Activated CD4-positive, alpha-beta T cell treated with anti-CD3 and anti-CD28 coated beads, Interleukin-2, amount 50 U/mL, for 16 hours (primary cell): Measurements from ENCODE around the gene XRN2.

ENCODE experiments used
- DNase-seq: peaks from one replicate; pipeline ENCODE4 v3.0.0-alpha.2; 2020

Gene XRN2

DNA sequence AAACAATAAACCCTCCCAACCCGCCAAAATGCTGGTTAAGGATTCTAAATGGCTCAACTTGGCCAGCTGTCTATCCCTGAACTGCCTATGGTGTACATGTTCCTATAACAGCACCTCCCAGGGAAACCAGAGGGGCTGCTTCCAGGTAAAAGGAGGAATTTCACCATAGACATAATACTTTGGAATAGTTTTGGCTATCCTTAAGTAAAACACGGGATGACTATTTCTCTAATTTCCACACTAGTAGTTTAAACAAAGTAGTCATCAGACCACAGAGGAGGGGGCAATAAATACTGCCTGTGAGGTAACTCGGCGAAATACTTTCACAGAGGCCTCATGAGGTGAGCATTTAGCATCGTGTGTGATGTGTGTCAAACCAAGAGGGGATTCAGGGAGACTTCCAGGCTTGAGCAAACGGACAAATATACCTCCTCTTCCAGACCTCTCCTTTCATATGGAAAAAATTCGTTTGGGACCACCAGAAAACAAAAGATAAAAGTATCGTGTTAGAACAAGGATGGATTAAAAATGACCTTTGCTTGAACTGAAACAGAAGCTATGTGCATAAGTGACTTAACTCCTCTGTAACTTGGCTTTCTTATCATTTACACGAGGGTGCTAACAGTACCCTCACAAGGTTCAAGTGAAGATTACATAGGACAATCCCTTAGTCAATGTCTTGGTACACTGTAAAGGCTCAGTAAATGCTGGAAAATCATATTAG is 1.0 kb upstream of the XRN2 start:
- DNase-seq, result no peak

DNA sequence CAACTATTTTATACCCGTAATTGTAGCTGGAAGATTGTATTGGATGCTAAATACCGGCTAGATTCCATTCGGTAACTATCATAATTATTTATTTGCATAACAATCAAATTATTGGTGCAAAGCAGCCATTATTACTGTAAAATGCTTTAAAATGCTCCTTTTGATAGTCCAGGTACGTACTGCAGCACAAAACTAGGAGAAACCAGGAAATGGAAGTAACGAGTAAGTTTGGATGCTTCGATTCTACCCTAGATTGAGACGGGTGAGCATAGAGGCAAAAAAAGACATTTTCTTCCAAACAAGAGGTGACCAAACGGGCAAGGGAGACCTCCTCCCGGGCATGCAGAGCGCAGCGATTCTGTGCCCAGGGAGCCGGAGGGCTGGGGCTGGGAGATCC is 469 bp upstream of the XRN2 start:
- DNase-seq, result no peak

DNA sequence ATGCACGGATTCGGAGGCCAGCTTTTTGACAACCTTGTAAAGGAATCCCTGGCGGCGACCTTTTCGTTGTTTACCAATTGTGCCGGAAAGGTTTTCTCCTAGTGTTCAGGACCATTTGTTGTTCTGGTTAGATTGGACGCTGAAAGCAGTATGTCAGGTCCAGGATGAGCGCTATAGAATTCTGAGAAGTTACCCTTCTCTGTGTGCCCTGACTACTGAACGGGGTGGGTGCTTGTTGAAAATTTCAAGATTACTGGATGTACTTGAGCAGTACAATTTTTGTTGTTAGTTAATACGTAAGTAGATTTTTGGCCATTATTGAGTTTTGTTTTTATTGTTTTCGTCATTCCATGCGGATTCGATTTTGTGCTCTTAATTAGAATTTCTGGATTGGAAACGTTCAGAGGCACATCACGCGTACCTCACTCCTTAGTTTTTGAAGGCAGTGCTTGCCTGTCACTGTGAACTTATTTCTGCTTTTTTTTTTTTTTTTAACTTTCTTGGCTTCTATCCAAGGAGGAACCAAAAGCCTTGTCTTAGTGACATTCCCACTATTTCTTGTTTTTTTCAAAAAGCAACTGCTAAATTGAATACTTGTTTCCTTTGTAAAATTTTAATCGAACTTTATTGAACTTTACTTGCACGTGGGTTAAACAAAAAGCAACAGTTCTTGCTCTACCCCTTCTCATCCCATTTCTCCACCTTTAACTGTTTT is 898 bp downstream of the XRN2 start:
- no peak for DNase-seq

DNA sequence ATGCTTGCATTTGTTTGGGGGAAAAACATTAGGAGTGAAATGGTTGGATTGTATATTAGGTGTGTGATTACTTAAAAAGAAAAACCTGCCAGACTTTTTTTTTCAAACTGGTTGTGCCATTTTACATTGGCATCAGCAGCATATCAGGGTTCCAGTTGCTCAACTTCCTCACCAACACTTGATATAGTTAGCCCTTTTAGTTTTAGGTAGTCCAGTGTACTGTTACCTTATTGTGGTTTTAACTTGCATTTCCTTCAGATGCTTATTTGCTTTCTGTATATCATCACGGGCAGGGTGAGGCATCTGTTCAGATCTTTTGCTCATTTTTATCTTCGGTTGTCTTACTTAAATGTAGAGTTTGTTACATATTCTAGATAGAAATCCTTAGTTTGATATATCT is 5.2 kb downstream of the XRN2 start:
- no peak for DNase-seq

DNA sequence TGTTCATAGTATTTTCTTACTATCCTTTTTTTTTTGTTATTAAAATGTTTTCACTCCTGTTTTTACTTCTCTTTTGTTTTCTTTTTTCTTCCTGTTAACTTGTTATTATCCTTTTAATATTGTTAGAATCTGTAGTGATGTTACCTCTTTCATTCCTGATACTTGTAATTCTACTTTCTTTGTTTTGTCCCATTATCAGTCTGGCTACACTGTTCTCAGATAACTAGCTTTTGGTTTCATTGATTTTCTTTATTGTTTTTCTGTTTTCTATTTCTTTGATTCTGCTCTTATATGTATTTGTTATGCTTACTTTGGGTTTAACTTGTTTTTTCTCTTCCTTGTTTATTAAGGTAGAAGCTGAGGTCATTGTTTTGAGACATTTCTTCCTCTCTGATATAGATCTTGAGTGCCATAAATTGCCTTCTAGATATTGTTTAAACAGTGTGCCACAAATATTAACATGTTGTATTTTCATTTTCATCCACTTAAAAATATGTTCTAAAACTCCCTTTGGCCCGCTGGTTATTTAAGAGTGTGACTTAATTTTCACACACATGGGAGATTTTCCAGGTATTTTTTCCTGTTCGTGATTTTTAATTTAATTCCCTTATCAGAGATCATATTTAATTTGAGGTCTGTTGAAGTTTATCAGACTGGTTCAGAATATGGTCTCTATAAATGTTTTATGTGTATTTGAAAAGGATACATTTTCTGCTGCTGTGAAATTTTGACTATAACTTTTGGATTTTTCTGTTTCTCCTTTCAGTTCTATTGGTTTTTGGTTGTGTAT is 6.7 kb downstream of the XRN2 start:
- no peak for DNase-seq

DNA sequence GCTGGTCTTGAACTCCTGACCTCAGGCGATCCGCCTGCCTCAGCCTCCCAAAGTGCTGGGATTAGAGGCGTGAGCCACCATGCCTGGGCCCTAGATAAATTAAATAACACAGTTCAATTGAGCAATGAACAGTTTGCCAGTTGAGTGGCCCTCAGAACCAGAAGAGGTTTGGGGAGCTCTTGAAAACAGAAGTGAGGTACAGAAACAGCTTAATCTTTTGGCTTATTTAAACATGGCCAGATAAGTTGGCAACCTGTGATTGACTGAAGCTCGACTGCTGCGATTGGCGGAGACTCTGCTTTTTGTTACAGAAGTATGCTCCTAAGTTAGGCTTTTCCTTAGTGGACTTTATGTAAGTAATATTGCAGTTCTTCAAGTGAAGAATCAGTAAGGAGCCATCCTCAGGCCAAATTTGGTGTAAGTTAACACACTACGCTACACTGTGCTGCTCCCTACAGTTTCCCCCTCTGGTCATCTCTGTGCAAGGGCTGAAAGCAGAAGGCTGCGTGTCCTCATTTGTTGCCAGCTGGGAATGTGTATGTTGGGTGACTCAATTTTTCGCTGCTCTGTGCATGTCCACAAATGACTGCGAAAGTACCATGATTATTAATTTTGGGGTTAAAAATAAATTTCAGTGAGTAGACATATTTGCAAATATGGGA is 9.8 kb downstream of the XRN2 start:
- DNase-seq, result no peak

DNA sequence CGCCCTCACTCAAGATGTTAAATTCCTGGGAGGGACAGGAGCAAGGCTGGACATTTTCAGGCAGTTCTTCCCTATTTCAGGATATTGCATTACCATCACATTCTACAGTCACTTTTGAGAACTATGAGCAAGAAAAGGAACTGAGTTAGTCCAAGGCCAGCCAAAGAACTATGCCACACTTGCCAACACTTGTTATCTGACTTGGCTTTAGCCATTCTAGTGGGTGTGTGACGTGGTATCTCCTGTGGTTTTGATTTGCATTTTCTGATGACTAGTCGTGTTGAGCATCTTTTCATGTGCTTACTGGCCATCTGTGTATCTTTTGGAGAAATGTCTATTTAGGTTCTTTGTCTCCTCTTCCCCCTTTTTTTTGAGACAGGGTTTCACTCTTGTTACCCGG is 12.0 kb downstream of the XRN2 start:
- DNase-seq, result peak; percentile 50

DNA sequence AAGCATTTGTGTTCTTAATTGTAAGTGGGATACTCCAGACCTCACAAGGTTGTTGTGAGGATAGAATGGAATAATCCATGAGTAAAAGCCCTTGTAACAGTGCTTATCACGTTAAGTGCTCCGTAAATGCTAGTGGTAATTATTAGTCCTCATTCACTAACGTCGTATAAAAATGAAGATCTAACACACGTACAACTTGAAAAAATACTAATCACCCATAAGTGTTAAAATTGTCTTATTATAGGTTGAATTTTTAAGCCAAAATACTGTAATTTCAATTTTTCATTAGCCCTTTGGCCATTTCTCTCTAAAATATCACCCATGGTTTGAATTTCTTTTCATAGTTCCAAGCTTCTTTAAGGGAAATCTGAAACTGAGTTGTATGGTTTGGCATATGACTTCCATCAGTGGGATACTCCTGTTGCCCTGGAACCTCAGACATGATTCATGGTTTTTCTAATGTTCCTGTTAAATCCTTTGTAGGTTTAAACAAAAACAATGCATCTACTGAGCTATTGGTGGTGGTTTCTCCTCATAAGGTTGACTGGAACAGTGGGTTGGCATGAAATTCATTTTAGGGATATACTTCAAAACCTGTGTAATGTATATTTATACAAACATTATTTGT is 19.1 kb downstream of the XRN2 start:
- no peak for DNase-seq

DNA sequence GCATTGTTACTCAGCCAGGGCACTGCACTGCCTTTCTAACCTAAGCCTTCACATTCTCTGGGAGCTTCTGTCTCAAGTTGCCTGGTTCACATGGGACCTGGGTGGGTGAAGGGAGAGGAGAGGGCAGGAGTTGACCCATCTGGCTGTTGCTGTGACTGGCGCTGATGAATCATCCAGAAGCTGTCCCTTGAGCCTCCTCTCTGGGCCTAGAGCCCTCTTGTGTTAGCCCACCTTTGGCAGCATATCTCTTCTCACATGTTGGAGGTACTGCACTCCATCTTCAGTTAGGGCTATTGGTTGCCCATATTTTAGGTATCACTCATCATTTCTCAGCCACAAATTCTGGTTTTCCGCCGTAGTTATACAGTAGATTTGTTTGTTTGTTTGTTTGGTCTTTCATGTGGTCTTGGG is 19.8 kb downstream of the XRN2 start:
- DNase-seq, result peak; percentile 49

DNA sequence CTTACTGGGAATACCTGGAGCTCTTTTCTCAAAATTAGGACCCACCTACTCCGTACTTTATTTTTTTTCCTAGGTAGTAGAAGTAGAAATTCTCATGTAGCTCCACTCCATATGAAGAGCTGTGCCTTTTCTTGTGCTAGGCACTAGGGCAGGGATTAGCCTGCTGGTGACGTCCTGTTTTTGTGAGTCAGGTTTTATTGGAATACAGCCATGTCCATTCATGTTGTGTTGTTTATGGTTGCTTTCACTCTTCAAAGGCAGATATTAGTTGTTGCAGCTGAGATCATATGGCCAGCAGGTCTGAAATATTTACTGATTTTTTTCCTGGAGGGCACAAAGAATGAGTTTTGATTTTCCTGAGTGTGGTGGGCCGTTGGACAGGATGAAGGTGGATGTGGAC is 20.5 kb downstream of the XRN2 start:
- DNase-seq, result no peak

DNA sequence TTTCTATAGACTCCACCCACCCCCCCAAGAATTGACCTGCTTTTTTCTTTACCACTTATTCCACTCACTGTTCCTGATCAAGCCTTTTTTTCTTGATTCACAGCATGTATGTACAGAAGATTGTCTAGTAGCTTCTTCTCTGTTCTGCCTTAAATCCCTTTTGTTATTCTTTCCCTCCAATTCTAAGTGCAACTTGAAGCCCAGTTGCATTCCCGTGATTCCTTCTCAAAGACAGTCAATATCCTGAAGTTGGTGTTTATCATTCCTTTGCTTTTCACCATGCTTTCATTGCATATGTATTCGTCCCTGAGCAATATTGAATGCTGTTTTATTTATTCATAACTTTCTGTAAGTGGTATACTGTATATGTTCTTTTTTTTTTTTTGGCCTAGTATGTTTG is 21.0 kb downstream of the XRN2 start:
- DNase-seq, result no peak

DNA sequence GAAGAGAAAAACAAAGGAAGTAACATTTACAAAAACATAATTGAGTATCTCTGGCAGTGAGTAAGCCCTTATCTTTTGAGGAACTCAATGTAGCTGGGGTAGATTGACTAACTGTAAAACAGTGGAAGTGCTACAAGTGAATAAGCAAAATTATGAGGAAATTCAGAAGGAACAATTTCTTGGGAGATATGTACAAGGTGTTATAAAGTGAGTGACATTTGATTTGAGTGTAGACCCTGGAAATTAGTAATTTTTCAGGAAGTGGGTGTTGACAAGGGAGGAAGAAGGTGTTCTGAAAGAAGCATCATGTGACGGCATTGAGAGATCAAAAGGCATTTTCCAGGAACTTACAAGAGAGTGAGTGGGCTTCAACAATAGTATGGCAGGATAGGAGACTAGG is 22.2 kb downstream of the XRN2 start:
- DNase-seq, result peak; percentile 33

DNA sequence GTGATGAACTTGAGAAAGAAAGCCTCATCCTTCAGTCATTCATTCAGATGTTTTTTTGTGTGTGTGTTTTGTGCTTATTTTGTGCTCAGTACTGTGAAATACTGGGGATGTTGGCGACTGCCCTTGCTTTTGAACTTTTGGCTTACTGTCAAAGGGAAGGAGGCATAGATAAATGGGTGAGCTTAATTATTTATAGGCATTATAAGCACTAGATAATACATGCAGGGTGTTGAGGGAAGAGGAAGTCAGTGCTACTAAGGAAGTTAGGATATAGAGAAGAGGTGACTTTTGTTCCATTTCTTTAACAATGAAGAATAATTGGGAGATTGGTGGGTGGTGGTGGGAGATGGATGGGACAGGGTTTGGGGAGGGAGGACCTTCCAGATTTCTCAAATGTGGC is 23.6 kb downstream of the XRN2 start:
- DNase-seq, result no peak

DNA sequence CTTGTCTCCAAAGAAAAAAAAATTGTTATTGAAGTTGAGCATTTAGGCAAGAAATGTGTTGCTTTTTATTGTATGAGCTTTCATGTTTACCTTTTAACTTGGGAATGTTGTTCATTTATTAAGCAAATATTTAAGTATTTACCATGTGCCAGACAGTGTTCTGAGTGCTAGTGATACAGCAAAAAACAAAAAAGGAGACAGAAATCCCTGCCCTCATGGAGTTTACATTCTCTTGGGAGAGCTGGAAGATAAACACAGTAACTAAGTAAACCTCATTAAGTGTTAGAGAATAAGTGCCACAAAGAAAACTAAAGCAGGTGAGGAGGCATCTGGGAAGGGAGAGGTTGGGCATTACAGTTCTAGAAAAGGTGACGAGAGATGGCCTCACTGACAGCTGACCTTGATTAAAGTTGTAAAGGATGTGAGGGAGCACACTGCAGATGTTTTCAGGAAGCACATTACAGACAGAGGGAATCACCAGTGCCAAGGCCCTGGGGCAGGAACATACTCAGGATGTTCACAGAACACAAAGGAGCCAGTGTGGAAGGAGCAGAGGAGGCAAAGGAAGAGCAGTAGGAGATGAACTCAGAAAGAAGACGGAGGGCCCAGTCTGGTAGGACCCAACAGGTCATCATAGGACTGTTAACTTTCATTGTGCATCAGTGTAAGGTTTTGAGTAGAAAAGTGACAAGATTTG is 33.5 kb downstream of the XRN2 start:
- no peak for DNase-seq

DNA sequence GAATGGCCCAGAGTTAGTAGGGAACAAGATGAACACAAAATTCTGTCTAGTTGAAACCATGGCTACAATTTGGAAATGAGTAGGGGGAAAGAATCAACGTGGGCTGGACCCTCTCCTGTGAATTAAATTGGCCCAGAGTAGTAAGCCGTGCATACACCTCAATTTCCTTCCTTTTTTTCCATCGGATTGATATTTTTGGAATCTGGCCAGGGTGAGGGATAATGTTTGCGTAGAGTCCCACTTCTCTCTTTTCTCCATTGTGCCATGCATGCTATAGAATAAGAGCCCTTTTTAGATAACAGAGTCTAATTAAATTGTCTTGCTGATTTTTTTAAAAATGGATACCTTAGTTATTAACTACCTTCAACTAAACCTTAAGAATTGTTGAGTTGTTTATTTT is 35.2 kb downstream of the XRN2 start:
- no peak for DNase-seq

DNA sequence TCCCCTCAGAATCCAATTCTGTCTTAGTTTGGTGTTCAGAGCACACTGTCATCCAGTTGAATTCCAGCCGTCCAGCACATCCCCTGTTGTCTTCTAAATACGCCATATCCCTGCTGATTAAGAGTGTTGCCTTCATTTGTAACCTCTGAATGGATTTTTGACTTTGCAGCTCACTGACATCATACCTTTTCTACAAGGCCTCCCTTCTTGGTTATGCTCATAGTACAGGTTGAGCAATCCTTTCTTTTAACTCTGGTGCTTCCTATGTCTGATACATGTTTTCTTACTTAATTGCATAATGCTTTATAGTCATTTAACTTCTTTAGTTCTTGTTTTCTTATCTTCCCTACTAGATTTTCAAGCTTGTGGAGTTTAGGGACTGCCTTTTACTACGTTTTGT is 36.4 kb downstream of the XRN2 start:
- DNase-seq, result no peak

DNA sequence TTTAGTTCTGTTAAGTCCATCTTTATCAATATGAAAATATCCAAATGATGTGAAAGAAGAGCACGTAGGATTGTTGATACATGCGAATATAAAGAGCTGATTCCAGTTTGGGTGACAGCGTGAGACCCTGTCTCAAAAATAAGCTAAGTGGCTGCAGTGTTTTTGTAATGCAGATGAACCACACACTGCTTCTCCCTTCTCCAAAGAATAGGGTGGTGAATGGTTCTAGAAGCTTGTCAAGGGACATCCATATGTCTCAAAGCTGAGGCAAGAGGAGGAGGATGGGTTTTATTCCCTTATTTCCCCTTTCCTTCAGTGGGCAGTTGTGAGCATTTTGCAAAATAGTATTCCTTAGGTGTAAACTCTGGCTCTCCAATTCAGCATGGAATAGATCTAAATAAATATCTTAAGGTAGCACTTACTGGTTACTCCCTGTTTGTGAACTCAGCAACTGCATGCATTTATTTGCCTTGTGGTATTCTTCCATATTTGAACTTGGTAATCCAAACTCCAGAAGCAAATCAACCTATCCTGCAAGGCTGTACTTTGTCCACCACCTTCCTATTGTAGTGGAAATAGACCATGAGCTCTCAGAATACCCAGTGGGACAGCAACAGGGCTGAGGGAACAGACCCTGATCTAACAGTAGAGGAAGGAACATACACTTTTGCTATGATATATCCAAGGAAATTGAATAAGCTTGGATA is 38.0 kb downstream of the XRN2 start:
- DNase-seq, result no peak

DNA sequence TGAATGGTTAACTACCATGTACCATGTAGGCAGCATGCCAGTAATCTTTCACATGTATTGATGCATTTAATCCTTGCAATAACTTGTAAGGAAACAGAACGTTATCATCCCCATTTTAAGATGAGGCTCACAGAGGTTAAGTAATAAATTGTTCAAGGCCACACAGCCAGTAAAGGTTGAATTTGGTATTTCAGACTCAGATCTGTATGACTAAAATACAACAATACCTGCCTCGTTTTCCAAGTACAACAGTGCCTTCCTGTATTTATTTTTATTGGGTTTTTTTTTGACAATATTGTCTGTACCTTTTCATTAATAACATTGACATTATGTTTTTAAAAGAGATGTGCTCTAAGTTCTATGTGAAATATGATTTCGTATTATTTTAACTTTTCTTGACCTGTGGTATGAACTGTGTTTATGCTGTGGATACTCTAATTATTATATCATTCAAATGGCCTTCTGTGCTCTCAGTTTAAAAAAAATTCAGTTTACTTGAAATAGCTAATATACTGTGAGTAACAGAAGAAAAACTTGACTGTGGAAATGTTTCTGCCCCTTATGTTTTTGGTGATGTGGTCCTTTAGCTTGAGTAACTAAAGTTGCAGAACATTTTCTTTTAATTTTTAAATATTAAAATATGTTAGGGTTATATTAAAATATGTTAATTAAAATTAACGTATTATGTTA is 39.7 kb downstream of the XRN2 start:
- no peak for DNase-seq

DNA sequence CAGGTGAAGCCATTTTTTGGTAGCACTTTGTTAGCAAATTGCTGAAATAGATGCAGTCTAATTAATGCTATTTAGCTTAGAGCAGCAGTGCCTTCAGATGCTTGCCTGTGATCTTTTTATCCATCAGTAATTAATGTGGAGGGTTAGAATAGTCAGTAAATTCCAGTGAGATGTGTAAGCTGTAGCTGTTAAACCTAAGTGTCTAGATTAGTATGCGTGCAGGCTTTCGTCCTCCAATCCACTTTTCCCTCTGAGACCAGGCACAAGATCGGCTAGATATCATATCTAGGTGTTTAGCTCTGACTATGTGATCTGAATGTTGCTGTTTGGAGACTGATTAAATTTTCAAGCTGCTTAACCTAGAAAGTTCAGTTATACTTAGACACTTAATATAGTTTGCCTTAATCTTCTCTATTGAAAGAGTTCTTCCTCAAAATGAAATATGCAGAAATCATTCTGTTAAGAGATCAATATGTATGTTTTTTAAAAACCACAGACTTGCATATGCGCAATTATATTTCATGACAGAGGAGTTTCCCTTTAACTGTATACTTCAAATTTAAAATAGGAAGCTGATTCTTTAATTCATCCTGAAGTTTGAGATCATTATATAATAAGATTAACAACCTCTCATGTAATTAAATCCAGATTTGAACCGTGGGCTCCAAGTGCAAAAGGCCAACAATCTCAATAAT is 41.2 kb downstream of the XRN2 start:
- DNase-seq, result no peak

DNA sequence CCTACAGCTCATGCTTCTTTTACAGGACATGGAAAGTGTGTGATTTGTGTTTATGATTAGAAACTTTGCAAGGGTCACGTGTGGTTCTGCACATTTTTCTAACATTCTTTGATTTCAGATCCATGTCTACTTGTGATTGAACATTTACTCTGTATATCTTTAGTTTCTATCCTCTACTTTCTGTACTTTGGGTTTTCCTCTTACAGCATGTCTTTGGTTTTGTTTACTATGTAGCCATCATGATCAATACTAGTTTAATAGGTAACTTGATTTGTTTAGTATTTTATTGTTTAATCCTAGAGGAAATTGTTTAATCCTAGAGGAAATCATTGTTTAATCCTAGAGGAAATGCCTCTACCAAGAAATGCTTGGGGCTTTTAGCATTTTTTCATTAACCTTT is 41.8 kb downstream of the XRN2 start:
- no peak for DNase-seq
